Activated CD4-positive, alpha-beta T cell treated with anti-CD3 and anti-CD28 coated beads for 36 hours (primary cell): ENCODE results near the gene PSG1. TPM values are rescaled to one million over a fixed set of nuclear protein-coding genes. Genes with fewer than 3 reads are reported as not detected.
"Not testable (repeated sequence)": the region's sequence is repeated elsewhere in the genome, so short reads cannot be mapped to it uniquely, and the experiment has no call there.

Source experiments
- ATAC-seq: fragments of 200-7000 bp; cut with Tn5 transposase; one replicate; pipeline ENCODE4 v1.10.0; 2021; ENCODE audit warnings: mild to moderate bottlenecking, moderate library complexity
- CTCF ChIA-PET: fragments of 350-600 bp; sonication (Branson Sonifier 250); formaldehyde crosslinking; loops from one replicate; lab custom pipeline; 2021; ENCODE audit warnings: antibody characterized with exemption; lab: Charles Lee
- POLR2A ChIA-PET: fragments of 350-600 bp; sonication (Branson Sonifier 250); formaldehyde crosslinking; loops from one replicate; lab custom pipeline; 2021; ENCODE audit warnings: antibody characterized with exemption, inconsistent platforms; lab: Charles Lee
- DNase-seq: peaks from one replicate; pipeline ENCODE4 v3.0.0-alpha.2; 2020
- H3K27ac Mint-ChIP-seq: one replicate; pipeline ENCODE4 v1.8.0; 2021; ENCODE audit warnings: mixed read lengths
- H3K27me3 Mint-ChIP-seq: one replicate; pipeline ENCODE4 v1.8.0; 2021; ENCODE audit warnings: mixed read lengths
- H3K36me3 Mint-ChIP-seq: one replicate; pipeline ENCODE4 v1.8.0; 2021; ENCODE audit warnings: low read depth, mixed read lengths
- H3K4me1 Mint-ChIP-seq: one replicate; pipeline ENCODE4 v1.8.0; 2021; ENCODE audit warnings: mixed read lengths
- H3K4me3 Mint-ChIP-seq: one replicate; pipeline ENCODE4 v1.8.0; 2021; ENCODE audit warnings: mild to moderate bottlenecking, moderate library complexity, mixed read lengths
- H3K9me3 Mint-ChIP-seq: one replicate; pipeline ENCODE4 v1.8.0; 2021; ENCODE audit warnings: low read depth, mixed read lengths
- intact Hi-C, 2 experiments: fragments of 100-400 bp; cut with DNase I in 1 of 2; cut with micrococcal nuclease in 1 of 2; formaldehyde crosslinking; loops; one replicate each; pipeline versions ENCODE4 v1.14.2 to v1.15.1; 2022 to 2024; cut with DNase I, micrococcal nuclease
- total RNA-seq, 2 experiments: library from RNA; stranded (reverse); gene quantifications; one replicate each; pipeline ENCODE4 v1.2.3, GENCODE V29; 2021

The PSG1 gene
- total RNA-seq, 2 experiments from 2014 or later, result not detected

- CTCF ChIA-PET, H3K9me3 Mint-ChIP-seq: not testable (repeated sequence)
Measured at GRCh38 chr19:42911731-42912130, 32.2 kb upstream of the PSG1 start.

GRCh38 chr19:42906162-42906561 lies 26.6 kb upstream of the PSG1 start:
- CTCF ChIA-PET, H3K4me1 Mint-ChIP-seq, H3K36me3 Mint-ChIP-seq, H3K27ac Mint-ChIP-seq, DNase-seq, intact Hi-C loops, POLR2A ChIA-PET, ATAC-seq, H3K9me3 Mint-ChIP-seq, H3K27me3 Mint-ChIP-seq, H3K4me3 Mint-ChIP-seq: not testable (repeated sequence)

More at GRCh38 chr19:42911731-42912130, 32.2 kb upstream of the PSG1 start:
- intact Hi-C loops, H3K27me3 Mint-ChIP-seq, POLR2A ChIA-PET, H3K36me3 Mint-ChIP-seq, H3K4me1 Mint-ChIP-seq, H3K4me3 Mint-ChIP-seq, DNase-seq, H3K27ac Mint-ChIP-seq, ATAC-seq: not testable (repeated sequence)

DNA sequence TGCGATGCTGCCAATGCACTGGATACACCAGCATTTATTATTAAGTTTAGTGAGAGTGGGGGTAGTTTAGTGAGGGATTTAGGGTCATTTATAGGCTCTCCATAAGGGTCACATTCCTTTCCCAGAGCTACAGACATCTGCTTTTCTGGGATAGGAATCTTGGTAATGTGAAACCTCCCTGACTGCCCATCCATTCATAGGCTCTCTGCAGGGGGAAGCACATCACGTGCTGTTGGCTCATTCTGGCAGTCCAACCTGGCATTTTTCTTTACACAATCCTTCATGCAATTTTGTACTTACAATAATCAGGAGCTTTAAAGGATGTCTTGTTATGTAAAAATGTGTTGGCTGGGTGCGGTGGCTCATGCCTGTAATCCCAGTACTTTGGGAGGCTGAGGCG lies 21.0 kb upstream of the PSG1 start:
- CTCF ChIA-PET, result interaction anchor here (0.7 kb wide), 1 partner anchor 18 kb away, joined by 3 read pairs; no protein-coding TSS in a partner anchor
- H3K4me1 Mint-ChIP-seq, H3K27me3 Mint-ChIP-seq, DNase-seq, intact Hi-C loops, ATAC-seq, H3K4me3 Mint-ChIP-seq, H3K36me3 Mint-ChIP-seq, H3K9me3 Mint-ChIP-seq, H3K27ac Mint-ChIP-seq: not testable (repeated sequence)
- POLR2A ChIA-PET, result interaction anchor here (0.6 kb wide), 1 partner anchor 582 kb away, joined by 3 read pairs; no protein-coding TSS in a partner anchor

- intact Hi-C loops, CTCF ChIA-PET, DNase-seq, H3K27ac Mint-ChIP-seq, ATAC-seq, H3K9me3 Mint-ChIP-seq, H3K4me3 Mint-ChIP-seq, H3K27me3 Mint-ChIP-seq, H3K4me1 Mint-ChIP-seq, H3K36me3 Mint-ChIP-seq, POLR2A ChIA-PET: not testable (repeated sequence)
Measured at GRCh38 chr19:42899674-42900073, 20.2 kb upstream of the PSG1 start.

DNA sequence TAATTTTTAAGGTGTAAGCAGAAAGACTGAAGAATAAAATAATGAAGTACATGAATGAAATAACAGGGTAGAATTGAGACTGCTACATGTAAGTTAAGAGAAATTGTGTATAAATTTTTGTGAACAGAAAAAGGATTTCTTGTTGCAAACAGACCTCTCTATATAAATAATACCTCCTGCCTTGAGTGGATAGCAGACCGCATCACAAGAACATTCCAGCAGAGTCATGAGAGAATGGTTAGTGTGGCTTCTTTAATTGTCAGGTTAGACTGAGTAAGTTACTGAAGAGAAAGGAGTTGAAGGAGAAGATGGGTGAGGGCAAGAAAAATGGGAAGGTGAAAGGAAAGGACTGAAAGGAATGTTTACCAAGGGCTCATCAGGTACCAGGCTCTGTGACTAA lies 19.6 kb upstream of the PSG1 start:
- ATAC-seq, CTCF ChIA-PET, intact Hi-C loops, H3K27me3 Mint-ChIP-seq, H3K4me3 Mint-ChIP-seq, H3K27ac Mint-ChIP-seq, H3K36me3 Mint-ChIP-seq, H3K4me1 Mint-ChIP-seq, POLR2A ChIA-PET, DNase-seq, H3K9me3 Mint-ChIP-seq: not testable (repeated sequence)

DNA sequence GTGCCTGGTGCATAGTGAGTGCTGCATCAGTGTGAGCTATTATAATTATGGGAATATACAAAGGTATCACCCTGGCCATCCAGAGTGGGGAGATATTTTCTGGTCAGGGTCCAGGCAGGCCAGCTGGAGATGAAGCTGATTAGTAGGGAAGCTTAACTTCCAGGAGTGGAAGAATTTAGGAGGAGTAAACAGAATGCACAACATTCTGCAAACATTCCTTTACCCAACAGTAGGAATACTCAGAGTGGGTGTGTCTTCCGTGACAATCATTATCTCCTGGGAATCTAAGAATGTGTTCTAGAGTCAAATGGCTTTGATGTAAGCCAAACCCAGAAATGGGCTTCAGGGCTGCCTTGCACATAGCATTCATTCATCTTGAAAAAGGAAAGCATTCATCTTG lies 19.1 kb upstream of the PSG1 start:
- H3K27ac Mint-ChIP-seq, H3K27me3 Mint-ChIP-seq, ATAC-seq, H3K4me3 Mint-ChIP-seq, intact Hi-C loops, DNase-seq, CTCF ChIA-PET, H3K4me1 Mint-ChIP-seq, H3K36me3 Mint-ChIP-seq, H3K9me3 Mint-ChIP-seq, POLR2A ChIA-PET: not testable (repeated sequence)

DNA sequence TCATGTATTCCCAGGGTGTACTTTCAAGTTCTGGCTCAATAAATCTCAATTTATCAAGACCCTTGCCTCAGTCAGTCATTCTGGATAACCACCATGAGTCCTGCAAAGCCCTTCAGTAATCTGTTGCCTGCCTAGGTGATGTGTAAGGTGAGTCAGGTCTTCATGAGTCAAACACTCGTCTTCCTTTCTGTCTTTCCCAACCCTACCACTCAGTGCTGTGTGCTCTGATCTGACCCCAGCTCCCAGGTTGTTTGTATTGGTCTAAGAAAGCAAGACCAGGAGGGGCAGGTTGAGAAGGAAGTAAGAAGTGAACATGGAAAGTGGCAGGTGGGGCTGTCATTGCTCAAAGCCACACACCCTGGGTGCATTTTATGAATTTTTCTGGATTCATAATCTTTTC lies 18.2 kb upstream of the PSG1 start:
- H3K4me1 Mint-ChIP-seq, POLR2A ChIA-PET, CTCF ChIA-PET, ATAC-seq, H3K4me3 Mint-ChIP-seq, H3K27ac Mint-ChIP-seq, H3K36me3 Mint-ChIP-seq, intact Hi-C loops, DNase-seq, H3K27me3 Mint-ChIP-seq, H3K9me3 Mint-ChIP-seq: not testable (repeated sequence)

GRCh38 chr19:42890446-42890845 lies 10.9 kb upstream of the PSG1 start:
- H3K27me3 Mint-ChIP-seq, H3K4me3 Mint-ChIP-seq, DNase-seq, H3K27ac Mint-ChIP-seq, CTCF ChIA-PET, POLR2A ChIA-PET, ATAC-seq, intact Hi-C loops, H3K4me1 Mint-ChIP-seq, H3K36me3 Mint-ChIP-seq: not testable (repeated sequence)
- peaks cover 11% of the 10 kb centered on the region for H3K9me3 Mint-ChIP-seq

DNA sequence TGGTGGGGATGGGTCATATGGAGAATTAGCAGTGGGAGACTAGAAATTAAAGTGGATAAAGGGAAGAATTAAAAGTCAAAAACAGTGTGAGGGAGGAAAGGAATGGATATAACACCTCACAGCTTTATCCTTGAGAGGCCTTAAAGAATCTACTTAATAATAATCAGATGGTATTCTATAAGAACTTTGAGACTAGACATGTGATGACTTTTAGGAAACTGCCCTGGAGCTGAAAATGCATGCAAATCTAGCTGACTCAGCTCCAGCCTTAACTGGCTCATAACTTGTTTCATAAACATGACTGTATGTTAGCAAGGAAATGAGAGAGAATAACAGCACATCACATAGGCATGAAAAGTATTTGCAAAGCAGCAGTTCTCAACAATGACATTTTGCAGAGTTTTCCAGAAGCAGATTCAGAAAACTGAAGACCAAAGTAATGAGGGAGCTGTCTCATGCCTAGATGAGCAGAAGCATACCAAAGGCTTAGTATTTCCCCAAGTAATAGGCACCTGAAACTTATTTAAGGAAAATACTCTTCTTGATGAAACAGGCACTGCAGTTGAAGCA lies 8.4 kb upstream of the PSG1 start:
- peaks cover 26% of the 10 kb centered on the region for H3K27me3 Mint-ChIP-seq
- DNase-seq, H3K9me3 Mint-ChIP-seq, H3K27ac Mint-ChIP-seq, POLR2A ChIA-PET, ATAC-seq, H3K36me3 Mint-ChIP-seq, H3K4me1 Mint-ChIP-seq, CTCF ChIA-PET, H3K4me3 Mint-ChIP-seq: not testable (repeated sequence)
- intact Hi-C loops, result loop anchor here in 1 of 2 experiments (10.0 kb wide), 1 partner anchor 203 kb away; no protein-coding TSS in a partner anchor

GRCh38 chr19:42882730-42883129 lies 3.2 kb upstream of the PSG1 start:
- H3K27ac Mint-ChIP-seq, ATAC-seq, CTCF ChIA-PET, H3K36me3 Mint-ChIP-seq, POLR2A ChIA-PET, DNase-seq, H3K9me3 Mint-ChIP-seq, H3K4me1 Mint-ChIP-seq, H3K4me3 Mint-ChIP-seq: not testable (repeated sequence)
- H3K27me3 Mint-ChIP-seq, result peaks cover 35% of the 10 kb centered on the region
- intact Hi-C loops, result loop anchor here in 1 of 2 experiments (10.0 kb wide), 1 partner anchor 198 kb away; no protein-coding TSS in a partner anchor

DNA sequence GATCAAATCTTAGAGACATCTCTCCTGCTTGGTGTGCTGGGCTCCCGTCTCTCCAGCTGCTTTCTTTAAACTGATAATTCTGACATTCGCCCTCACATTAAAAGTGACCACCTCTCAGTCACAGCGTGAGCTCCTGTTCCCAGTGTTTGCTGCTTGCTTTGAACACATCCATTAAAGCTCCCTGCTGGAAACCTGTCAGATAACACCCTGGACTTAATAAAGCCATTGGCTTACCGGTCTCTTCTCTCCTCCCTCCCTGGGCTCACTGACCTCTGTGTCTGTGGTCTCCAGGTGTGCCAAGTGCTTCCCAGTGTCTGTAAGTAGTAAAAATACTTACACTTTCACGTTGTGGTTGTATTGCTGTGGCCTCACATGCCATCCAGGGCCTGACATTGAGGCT lies 2.5 kb upstream of the PSG1 start:
- H3K9me3 Mint-ChIP-seq, ATAC-seq, H3K4me1 Mint-ChIP-seq, CTCF ChIA-PET, POLR2A ChIA-PET, DNase-seq, H3K36me3 Mint-ChIP-seq, H3K27ac Mint-ChIP-seq, H3K4me3 Mint-ChIP-seq: not testable (repeated sequence)
- peaks cover 35% of the 10 kb centered on the region for H3K27me3 Mint-ChIP-seq
- intact Hi-C loops, result loop anchor here in 1 of 2 experiments (10.0 kb wide), 1 partner anchor 197 kb away; no protein-coding TSS in a partner anchor

DNA sequence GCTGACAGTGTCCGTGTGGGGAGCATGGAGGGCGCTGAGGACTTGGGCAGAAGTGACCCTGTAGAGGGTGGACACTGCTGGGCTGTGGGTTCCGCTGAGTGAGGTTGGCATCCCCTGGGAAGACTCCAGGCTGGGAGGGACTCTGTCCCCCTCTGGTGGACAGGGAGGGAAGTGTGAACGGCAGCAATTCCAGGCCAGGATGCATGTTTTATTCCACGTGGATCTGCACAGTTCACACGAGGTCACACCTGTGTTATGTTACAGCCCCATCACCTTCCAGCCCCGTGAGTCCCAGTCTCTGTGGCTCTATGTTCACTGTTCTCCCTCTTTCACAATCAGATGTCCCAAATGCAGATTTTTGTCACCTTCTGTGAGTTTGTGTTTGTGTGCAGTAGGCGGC lies 1.8 kb upstream of the PSG1 start:
- H3K4me1 Mint-ChIP-seq, ATAC-seq, CTCF ChIA-PET, H3K36me3 Mint-ChIP-seq, H3K4me3 Mint-ChIP-seq, H3K27ac Mint-ChIP-seq, DNase-seq, POLR2A ChIA-PET, H3K9me3 Mint-ChIP-seq: not testable (repeated sequence)
- intact Hi-C loops, result loop anchor here in 1 of 2 experiments (10.0 kb wide), 1 partner anchor 196 kb away; no protein-coding TSS in a partner anchor
- peaks cover 34% of the 10 kb centered on the region for H3K27me3 Mint-ChIP-seq
